MM.1S (cell line): ENCODE results near the gene PDCD5.

ENCODE experiments used
- CTCF ChIP-seq: fragments of 300-600 bp; sonication (generic); IDR thresholded peaks from 2 replicates; pipeline ENCODE4 v1.5.1; 2016; ENCODE audit warnings: antibody characterized with exemption, low read length, mixed read lengths
- EZH2 ChIP-seq: fragments of 300-600 bp; sonication (generic); optimal IDR thresholded peaks from 2 replicates; pipeline ENCODE3; 2017; ENCODE audit warnings: low read depth, mild to moderate bottlenecking, antibody characterized with exemption, low read length, mixed read lengths
- EZH2phosphoT487 ChIP-seq: fragments of 300-600 bp; sonication (generic); IDR thresholded peaks from 2 replicates; pipeline ENCODE4 v1.6.1; 2018; ENCODE audit warnings: antibody characterized with exemption, low read length

GRCh38 chr19:32566246-32566830, 14.7 kb upstream of the PDCD5 start:
- no peak for TF ChIP-seq EZH2
- TF ChIP-seq EZH2phosphoT487, result no peak
- no peak for TF ChIP-seq CTCF
